ENCODE results near the gene PAOX.

DNA sequence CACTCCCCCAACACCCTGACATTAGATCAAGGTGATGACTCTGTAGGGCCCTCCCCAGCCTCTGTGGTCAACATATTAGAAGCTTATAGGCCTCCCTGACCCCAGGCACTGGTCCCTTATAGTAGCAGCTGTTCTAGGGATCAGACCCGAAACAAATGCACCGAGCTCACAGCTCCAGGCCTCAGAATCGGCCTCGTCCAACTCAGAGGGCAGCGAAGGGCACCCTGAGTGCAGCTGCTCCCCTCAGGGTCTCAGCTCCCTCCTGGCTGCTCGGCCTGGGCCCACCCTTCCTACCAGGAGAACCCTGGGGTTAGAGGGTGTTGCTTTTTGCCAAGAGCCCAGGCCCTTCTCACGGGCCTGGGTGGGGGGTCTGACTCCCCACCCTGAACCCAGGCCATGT lies 10.9 kb upstream of the PAOX start:
- TF ChIP-seq, protein P1, sequence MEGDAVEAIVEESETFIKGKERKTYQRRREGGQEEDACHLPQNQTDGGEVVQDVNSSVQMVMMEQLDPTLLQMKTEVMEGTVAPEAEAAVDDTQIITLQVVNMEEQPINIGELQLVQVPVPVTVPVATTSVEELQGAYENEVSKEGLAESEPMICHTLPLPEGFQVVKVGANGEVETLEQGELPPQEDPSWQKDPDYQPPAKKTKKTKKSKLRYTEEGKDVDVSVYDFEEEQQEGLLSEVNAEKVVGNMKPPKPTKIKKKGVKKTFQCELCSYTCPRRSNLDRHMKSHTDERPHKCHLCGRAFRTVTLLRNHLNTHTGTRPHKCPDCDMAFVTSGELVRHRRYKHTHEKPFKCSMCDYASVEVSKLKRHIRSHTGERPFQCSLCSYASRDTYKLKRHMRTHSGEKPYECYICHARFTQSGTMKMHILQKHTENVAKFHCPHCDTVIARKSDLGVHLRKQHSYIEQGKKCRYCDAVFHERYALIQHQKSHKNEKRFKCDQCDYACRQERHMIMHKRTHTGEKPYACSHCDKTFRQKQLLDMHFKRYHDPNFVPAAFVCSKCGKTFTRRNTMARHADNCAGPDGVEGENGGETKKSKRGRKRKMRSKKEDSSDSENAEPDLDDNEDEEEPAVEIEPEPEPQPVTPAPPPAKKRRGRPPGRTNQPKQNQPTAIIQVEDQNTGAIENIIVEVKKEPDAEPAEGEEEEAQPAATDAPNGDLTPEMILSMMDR (IDR thresholded peaks at IDR 0.05) = no peak
- TF ChIP-seq POLR2A (IDR thresholded peaks at IDR 0.05) = no peak
